HG03103 (cell line): ENCODE data around the gene ZSCAN21.
A peak's percentile ranks its signal among the peaks of the same experiment; 100 is the strongest.

Source experiments
- ATAC-seq: cut with Tn5 transposase; IDR thresholded peaks from one replicate; pipeline ENCODE4 v1.9.1; 2021; ENCODE audit warnings: low read depth; ENCODE audit not compliant: unreplicated experiment

The ZSCAN21 gene

GRCh38 chr7:100072462-100072861 lies 22.9 kb downstream of the ZSCAN21 start:
- no peak for ATAC-seq

- no peak for ATAC-seq
Observed at GRCh38 chr7:100074841-100075240, 25.3 kb downstream of the ZSCAN21 start.

- ATAC-seq: no peak
Observed at GRCh38 chr7:100075418-100075817, 25.8 kb downstream of the ZSCAN21 start.

- ATAC-seq: no peak
Observed at GRCh38 chr7:100077205-100077604, 27.6 kb downstream of the ZSCAN21 start.

- no peak for ATAC-seq
Observed at GRCh38 chr7:100079024-100079560, 29.5 kb downstream of the ZSCAN21 start.

GRCh38 chr7:100080907-100081534 lies 31.4 kb downstream of the ZSCAN21 start:
- ATAC-seq: peak; percentile 19

GRCh38 chr7:100081535-100082102 lies 32.0 kb downstream of the ZSCAN21 start, which contains the start of gene ZNF3:
Gene ZNF3 (minus strand): TSS chr7:100081723. CDS start chr7:100077357, 4,366 bp downstream.
- ATAC-seq: peak; percentile 76

GRCh38 chr7:100082978-100083377 lies 33.4 kb downstream of the ZSCAN21 start:
- no peak for ATAC-seq

GRCh38 chr7:100085515-100085914 lies 35.9 kb downstream of the ZSCAN21 start:
- no peak for ATAC-seq

- no peak for ATAC-seq
Observed at GRCh38 chr7:100087055-100087750, 37.6 kb downstream of the ZSCAN21 start.

- ATAC-seq: no peak
Observed at GRCh38 chr7:100088095-100088620, 38.6 kb downstream of the ZSCAN21 start.

- peak; percentile 50 for ATAC-seq
Observed at GRCh38 chr7:100088621-100089457, 39.3 kb downstream of the ZSCAN21 start, which contains the start of gene COPS6. Gene COPS6 (plus strand): TSS chr7:100088969. CDS start chr7:100088991, 22 bp downstream.

GRCh38 chr7:100089458-100090196 lies 40.1 kb downstream of the ZSCAN21 start:
- no peak for ATAC-seq

- ATAC-seq: no peak
Observed at GRCh38 chr7:100090527-100091410, 41.2 kb downstream of the ZSCAN21 start.

- no peak for ATAC-seq
Observed at GRCh38 chr7:100091411-100092181, 42.0 kb downstream of the ZSCAN21 start.

- no peak for ATAC-seq
Observed at GRCh38 chr7:100093054-100093453, 43.5 kb downstream of the ZSCAN21 start.

- ATAC-seq: no peak
Observed at GRCh38 chr7:100093498-100093897, 43.9 kb downstream of the ZSCAN21 start.

GRCh38 chr7:100093925-100094486 lies 44.4 kb downstream of the ZSCAN21 start:
- ATAC-seq: no peak
